HepG2 (cell line): Measurements from ENCODE around the gene HDAC10. TPM values are rescaled to one million over a fixed set of nuclear protein-coding genes. Genes with fewer than 3 reads are reported as not detected.

Experiments
- ATAC-seq: fragments of 200-7000 bp; cut with Tn5 transposase; 3 replicates; pipeline ENCODE4 v1.9.1; 2020; ENCODE audit warnings: mild to moderate bottlenecking, moderate library complexity
- BruUV-seq: library from RNA; stranded (reverse); fragments of 400-500 nt; replicated peaks from 2 replicates; lab custom pipeline; 2021; lab: Mats Ljungman, UMichigan
- CTCF ChIA-PET: fragments of 300-600 bp; formaldehyde crosslinking; extraction: SDS; loops from one replicate; lab custom pipeline; 2021; ENCODE audit warnings: low total read pairs, inconsistent platforms, low intra/inter-chr PET ratio; lab: Yijun Ruan, JAX
- POLR2A ChIA-PET: fragments of 350-600 bp; sonication (Branson Sonifier 250); formaldehyde crosslinking; loops from one replicate; lab custom pipeline; 2020; ENCODE audit warnings: antibody characterized with exemption, inconsistent platforms; lab: Yijun Ruan, JAX
- DNase-seq: peaks from one replicate; pipeline ENCODE4 v3.0.0-alpha.2; 2015; ENCODE audit warnings: low spot score
- FAIRE-seq: peaks from 3 replicates; lab custom pipeline; 2011; peaks lifted over from hg19 to GRCh38; lab: Jason Lieb, UNC
- H2AFZ ChIP-seq: one replicate; pipeline ENCODE4 v1.6.1; 2011; ENCODE audit warnings: low read length, inconsistent platforms
- H3K27ac ChIP-seq: fragments of 300-600 bp; 3 replicates; pipeline ENCODE4 v1.8.0; 2011; ENCODE audit warnings: mixed run types, mild to moderate bottlenecking, mixed read lengths, low read length, inconsistent platforms; ENCODE audit not compliant: insufficient read depth; ENCODE audit errors: extremely low read length
- H3K27me3 ChIP-seq, 2 experiments: fragments of 200-600 bp in 1 of 2; 2 replicates in 1 of 2; 3 replicates in 1 of 2; pipeline versions ENCODE4 v1.6.0 to v1.8.0; 2011; ENCODE audit warnings: low read length in 2 of 2, mild to moderate bottlenecking in 2 of 2, moderate library complexity in 2 of 2, inconsistent platforms in 1 of 2; ENCODE audit not compliant: insufficient read depth in 2 of 2, control insufficient read depth in 1 of 2
- H3K36me3 ChIP-seq, 2 experiments: fragments of 200-600 bp in 1 of 2; replicated peaks in 1 of 2; 2 replicates in 1 of 2; 3 replicates in 1 of 2; pipeline versions ENCODE4 v1.5.1 to v1.8.0; 2011; ENCODE audit warnings: low read length in 2 of 2, inconsistent platforms in 1 of 2; ENCODE audit not compliant: insufficient read depth in 2 of 2, control insufficient read depth in 1 of 2
- H3K4me1 ChIP-seq: 2 replicates; pipeline ENCODE4 v1.5.1; 2012; ENCODE audit warnings: low read length, inconsistent platforms; ENCODE audit not compliant: insufficient read depth
- H3K4me2 ChIP-seq: 2 replicates; pipeline ENCODE4 v1.6.0; 2011; ENCODE audit warnings: low read depth, low read length, inconsistent platforms
- H3K4me3 ChIP-seq, 3 experiments: fragments of 200-600 bp in 1 of 3; sonication (generic), shearing (Covaris generic) in 1 of 3; replicated peaks in 1 of 3; 2 replicates each; pipeline ENCODE4 v1.5.1; 2011 to 2016; ENCODE audit warnings: low read length in 3 of 3, inconsistent platforms in 2 of 3, low read depth in 2 of 3, mild to moderate bottlenecking in 2 of 3, control low read depth in 1 of 3, mixed read lengths in 1 of 3; ENCODE audit not compliant: insufficient read depth in 1 of 3
- H3K79me2 ChIP-seq: one replicate; pipeline ENCODE4 v1.6.1; 2011; ENCODE audit warnings: low read length, inconsistent platforms; ENCODE audit not compliant: insufficient read depth
- H3K9ac ChIP-seq: 2 replicates; pipeline ENCODE4 v1.6.0; 2011; ENCODE audit warnings: mild to moderate bottlenecking, low read depth, low read length, inconsistent platforms; ENCODE audit not compliant: insufficient read depth
- H3K9me3 ChIP-seq: 2 replicates; pipeline ENCODE4 v1.5.1; 2012; ENCODE audit warnings: mild to moderate bottlenecking, low read length
- H4K20me1 ChIP-seq: 2 replicates; pipeline ENCODE4 v1.6.0; 2011; ENCODE audit warnings: inconsistent platforms, mild to moderate bottlenecking, low read length, moderate library complexity; ENCODE audit not compliant: insufficient read depth
- CAMTA2 ChIP-seq: sonication (generic); formaldehyde crosslinking; IDR thresholded peaks from 2 replicates; pipeline ENCODE4 v1.4.0; 2020; ENCODE audit warnings: mild to moderate bottlenecking, missing genetic modification reagents, borderline replicate concordance
- HMGA1 ChIP-seq: sonication (generic); formaldehyde crosslinking; conservative IDR thresholded peaks from 2 replicates; pipeline ENCODE4 v1.4.0; 2020; ENCODE audit warnings: missing genetic modification reagents
- RBFOX2 ChIP-seq: fragments of 200-400 bp; formaldehyde crosslinking; IDR thresholded peaks from 2 replicates; pipeline ENCODE4 v1.6.1; 2017; ENCODE audit warnings: low read depth, mild to moderate bottlenecking, low read length
- ZNF142 ChIP-seq: sonication (generic); formaldehyde crosslinking; IDR thresholded peaks from 2 replicates; pipeline ENCODE4 v1.4.0; 2020; ENCODE audit warnings: missing genetic modification reagents
- ZNF326 ChIP-seq: sonication (generic); formaldehyde crosslinking; IDR thresholded peaks from 2 replicates; pipeline ENCODE4 v1.4.0; 2020; ENCODE audit warnings: missing genetic modification reagents, borderline replicate concordance
- ZNF407 ChIP-seq: sonication (generic); formaldehyde crosslinking; IDR thresholded peaks from one replicate; pipeline ENCODE4 v1.5.1; 2020; ENCODE audit warnings: mild to moderate bottlenecking, missing genetic modification reagents; ENCODE audit errors: not compliant biosample characterization
- WGBS: methylation state at CpG from one replicate; pipeline ENCODE4 v1.1.6; 2017; ENCODE audit warnings: low lambda C conversion rate; 5-methylcytosine and 5-hydroxymethylcytosine counted together
- in situ Hi-C: cut with HindIII; loops from 2 replicates; pipeline ENCODE4 v1.10.0; 2017; ENCODE audit warnings: low pct_unique_long_range_greater_than_20kb; ENCODE audit not compliant: extremely low pct_ligation_motif_present
- intact Hi-C: fragments of 100-400 bp; cut with micrococcal nuclease; formaldehyde crosslinking; loops from one replicate; pipeline ENCODE4 v1.10.0; 2022; ENCODE audit not compliant: unreplicated experiment
- polyA plus RNA-seq, 8 experiments: library from polyadenylated mRNA; depleted of rRNA in 3 of 8; stranded (reverse) in 7 of 8; unstranded in 1 of 8; fragments of >200 nt; fragmentation: Illumina TruSeq in 4 of 8; extraction: Trizol in 4 of 8; gene quantifications; 2 replicates each; pipeline versions ENCODE4 v1.2.1 to v1.2.3, GENCODE V29; 2011 to 2016; ENCODE audit warnings: low read depth in 4 of 8, missing spikeins in 1 of 8, mixed read lengths in 1 of 8; ENCODE audit not compliant: insufficient read depth in 1 of 8
- total RNA-seq, 5 experiments: library from RNA; depleted of rRNA; stranded (reverse); fragments of >200 nt; fragmentation: Illumina TruSeq; extraction: Trizol; gene quantifications; 2 replicates each; pipeline ENCODE4 v1.2.3, GENCODE V29; 2016; ENCODE audit warnings: low read depth in 1 of 5
- TF ChIP-seq, protein P1 (sequence below): sonication (generic); formaldehyde crosslinking; IDR thresholded peaks from 2 replicates; pipeline ENCODE4 v1.5.1; 2020; ENCODE audit warnings: missing genetic modification reagents, mild to moderate bottlenecking, borderline replicate concordance

HDAC10 gene
- total and polyA plus RNA-seq, 2 of the 13 experiments (the other 11 are each of a cell fraction or from before 2014, with no cell fraction given), result 13.9 to 14.9 TPM

DNA sequence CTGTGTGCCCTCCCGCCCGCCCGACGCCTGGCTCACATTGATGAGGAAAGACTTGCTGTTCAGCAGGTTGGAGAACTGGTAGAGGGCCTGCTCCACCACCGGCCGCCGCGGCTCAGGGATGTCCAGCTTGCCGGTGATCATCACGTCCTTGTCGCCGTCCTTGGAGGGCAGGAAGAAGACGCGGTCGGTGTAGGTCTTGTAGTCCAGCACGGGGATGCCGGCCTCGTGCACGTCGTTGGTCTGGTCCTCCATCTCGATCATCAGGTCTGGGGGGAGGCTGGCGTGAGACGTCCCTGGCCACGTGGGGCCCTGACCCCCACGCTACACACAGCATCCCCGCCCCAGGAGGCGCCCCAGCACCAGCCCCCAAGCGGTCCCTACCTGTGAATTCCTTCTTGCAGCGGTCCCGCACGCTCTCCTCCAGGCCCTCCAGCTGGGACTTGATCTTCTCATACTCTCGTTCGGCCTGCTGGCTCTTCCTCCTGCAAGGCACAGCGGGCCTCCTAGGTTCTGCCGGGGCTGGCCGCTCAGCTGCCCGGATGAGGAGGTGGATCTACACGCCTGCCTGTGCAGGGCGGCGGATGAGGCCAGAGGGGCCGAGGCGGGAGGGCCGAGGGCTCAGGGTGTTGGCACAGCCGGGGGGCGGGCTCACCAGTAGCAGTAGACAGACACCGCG lies 29.8 kb upstream of the HDAC10 start:
- no peak for FAIRE-seq
- TSS peak; percentile 60 for BruUV-seq
- ChIA-PET CTCF (no interaction called here), POLR2A (no interaction called here)
- intact Hi-C loops (no loop called here), in situ Hi-C loops (no loop called here)
- H3K4me3 ChIP-seq, result no peak overlapping the region
- H3K79me2 ChIP-seq, result no peaks in the 10 kb centered on the region
- no peaks in the 10 kb centered on the region for H4K20me1 ChIP-seq
- H3K9ac ChIP-seq, result no peak overlapping the region
- DNase-seq, result no peak
- no peaks in the 10 kb centered on the region for H3K27me3 ChIP-seq
- H2AFZ ChIP-seq, result no peak overlapping the region
- H3K27ac ChIP-seq, result no peak overlapping the region
- H3K9me3 ChIP-seq, result no peaks in the 10 kb centered on the region
- H3K36me3 ChIP-seq, result peaks cover 32 to 47% of the 10 kb centered on the region in 2 experiments; a peak in 4 of 5 replicates
- no peaks in the 10 kb centered on the region for H3K4me1 ChIP-seq
- WGBS, result 93% methylated on average over 41 of the region's 47 CpGs
- no peak overlapping the region for H3K4me2 ChIP-seq
- ATAC-seq, result no peak
- TF ChIP-seq, protein P1, sequence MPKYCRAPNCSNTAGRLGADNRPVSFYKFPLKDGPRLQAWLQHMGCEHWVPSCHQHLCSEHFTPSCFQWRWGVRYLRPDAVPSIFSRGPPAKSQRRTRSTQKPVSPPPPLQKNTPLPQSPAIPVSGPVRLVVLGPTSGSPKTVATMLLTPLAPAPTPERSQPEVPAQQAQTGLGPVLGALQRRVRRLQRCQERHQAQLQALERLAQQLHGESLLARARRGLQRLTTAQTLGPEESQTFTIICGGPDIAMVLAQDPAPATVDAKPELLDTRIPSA (CRISPR knock-in tag), result no peak
- TF ChIP-seq ZNF326, result no peak
- TF ChIP-seq HMGA1 (CRISPR knock-in tag), result no peak
- no peak for TF ChIP-seq ZNF407 (CRISPR knock-in tag)
- 0 out of 2 replicates have a peak, but pooled peaks have one; percentile 28 for TF ChIP-seq RBFOX2
- TF ChIP-seq CAMTA2 (CRISPR knock-in tag), result no peak
- TF ChIP-seq ZNF142 (CRISPR knock-in tag), result no peak
